Fibroblast of lung (primary cell): ENCODE data around the gene KIAA1217. TPM values are rescaled to one million over a fixed set of nuclear protein-coding genes. Genes with fewer than 3 reads are reported as not detected.

ENCODE experiments used
- DNase-seq, 2 donors: peaks; one replicate each; pipeline versions ENCODE4 v3.0.0 to v3.0.0-alpha.2; 2010; ENCODE audit warnings: low read depth in 2 of 2
- H2AFZ ChIP-seq: 2 replicates; pipeline ENCODE4 v1.5.1; 2012; ENCODE audit warnings: low read length, control low read depth, inconsistent platforms
- H3K27ac ChIP-seq: 2 replicates; pipeline ENCODE4 v1.5.1; 2011; ENCODE audit warnings: low read length, control low read depth; ENCODE audit not compliant: insufficient read depth
- H3K27me3 ChIP-seq: 2 replicates; pipeline ENCODE4 v1.5.1; 2011; ENCODE audit warnings: mild to moderate bottlenecking, low read length; ENCODE audit not compliant: control insufficient read depth, insufficient read depth
- H3K36me3 ChIP-seq: 2 replicates; pipeline ENCODE4 v1.5.1; 2011; ENCODE audit warnings: low read length; ENCODE audit not compliant: control insufficient read depth, insufficient read depth
- H3K4me1 ChIP-seq: 2 replicates; pipeline ENCODE4 v1.5.1; 2011; ENCODE audit warnings: low read length; ENCODE audit not compliant: control insufficient read depth, insufficient read depth; ENCODE audit errors: extremely low read depth
- H3K4me2 ChIP-seq: 2 replicates; pipeline ENCODE4 v1.5.1; 2011; ENCODE audit warnings: low read length, control low read depth; ENCODE audit not compliant: insufficient read depth; ENCODE audit errors: extremely low read depth
- H3K4me3 ChIP-seq, 4 experiments: fragments of 200-600 bp in 1 of 4; sonication (generic) in 1 of 4; replicated peaks in 1 of 4; 2 replicates each; pipeline ENCODE4 v1.5.1; 2011 to 2016; ENCODE audit warnings: low read length in 4 of 4, low read depth in 3 of 4, mild to moderate bottlenecking in 3 of 4, control low read depth in 2 of 4, inconsistent platforms in 1 of 4, mixed read lengths in 1 of 4; ENCODE audit not compliant: insufficient read depth in 1 of 4; ENCODE audit errors: control extremely low read depth in 1 of 4
- H3K79me2 ChIP-seq: 2 replicates; pipeline ENCODE4 v1.5.1; 2012; ENCODE audit warnings: mild to moderate bottlenecking, low read length, inconsistent platforms; ENCODE audit not compliant: control insufficient read depth, insufficient read depth
- H3K9ac ChIP-seq: 2 replicates; pipeline ENCODE4 v1.5.1; 2011; ENCODE audit warnings: mild to moderate bottlenecking, low read length, control low read depth; ENCODE audit not compliant: insufficient read depth
- H3K9me3 ChIP-seq: 2 replicates; pipeline ENCODE4 v1.5.1; 2012; ENCODE audit warnings: low read depth, low read length; ENCODE audit not compliant: control insufficient read depth, insufficient read depth
- H4K20me1 ChIP-seq: 2 replicates; pipeline ENCODE4 v1.5.1; 2011; ENCODE audit warnings: low read length; ENCODE audit not compliant: control insufficient read depth, insufficient read depth; ENCODE audit errors: extremely low read depth
- EZH2 ChIP-seq: IDR thresholded peaks from 2 replicates; pipeline ENCODE4 v1.5.1; 2012; ENCODE audit warnings: low read length, control low read depth, mild to moderate bottlenecking; ENCODE audit errors: missing control alignments
- polyA plus RNA-seq, 2 donors: library from polyadenylated mRNA; depleted of rRNA in 1 of 2; stranded (reverse) in 1 of 2; unstranded in 1 of 2; fragments of >200 nt; gene quantifications; 2 replicates each; pipeline ENCODE4 v1.2.1, GENCODE V29; 2011 to 2012; ENCODE audit warnings: missing spikeins in 1 of 2
- total RNA-seq: library from RNA; depleted of rRNA; stranded (reverse); fragments of >200 nt; gene quantifications from 2 replicates; pipeline ENCODE4 v1.2.1, GENCODE V29; 2014
- TF ChIP-seq, protein P1 (sequence below), 2 donors: IDR thresholded peaks in 1 of 2; conservative IDR thresholded peaks in 1 of 2; 1 replicate in 1 of 2; 2 replicates in 1 of 2; pipeline ENCODE4 v1.5.1; 2011 to 2012; ENCODE audit warnings: low read length in 2 of 2, control low read depth in 1 of 2, inconsistent platforms in 1 of 2, low read depth in 1 of 2, mild to moderate bottlenecking in 1 of 2

The KIAA1217 gene
- total and polyA plus RNA-seq, 2 donors (not counting 1 experiment from before 2014, with no cell fraction given) = 0.92 to 1.5 TPM

DNA sequence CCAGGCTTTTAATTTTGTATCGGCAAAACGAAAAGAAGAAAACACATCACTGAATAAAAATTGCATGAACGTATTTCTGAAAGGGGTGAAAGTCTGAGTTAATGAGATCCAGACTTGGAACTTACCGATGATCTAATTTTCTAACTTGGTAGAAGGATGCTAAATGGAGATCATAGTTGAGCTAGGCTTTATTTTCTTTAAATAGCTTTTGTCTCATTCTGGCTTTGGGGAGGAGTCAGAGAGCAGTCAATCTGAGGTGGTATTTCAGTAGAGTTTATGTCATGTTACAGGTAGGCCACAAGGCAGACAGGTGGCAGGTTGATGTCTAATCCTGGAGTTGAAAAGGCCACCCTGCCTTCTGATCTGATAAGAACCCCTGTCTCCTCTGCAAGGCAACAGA, 161.9 kb downstream of the KIAA1217 start:
- Histone ChIP-seq H3K79me2 (no peaks in the 10 kb centered on the region), H2AFZ (no peak overlapping the region), H3K4me2 (no peak overlapping the region), H4K20me1 (no peaks in the 10 kb centered on the region), H3K4me1 (no peaks in the 10 kb centered on the region), H3K4me3 (no peak overlapping the region), H3K36me3 (no peaks in the 10 kb centered on the region), H3K27ac (no peak overlapping the region), H3K9me3 (no peaks in the 10 kb centered on the region), H3K27me3 (no peaks in the 10 kb centered on the region), H3K9ac (no peak overlapping the region)
- DNase-seq = no peak
- TF ChIP-seq EZH2 = no peak
- TF ChIP-seq, protein P1, sequence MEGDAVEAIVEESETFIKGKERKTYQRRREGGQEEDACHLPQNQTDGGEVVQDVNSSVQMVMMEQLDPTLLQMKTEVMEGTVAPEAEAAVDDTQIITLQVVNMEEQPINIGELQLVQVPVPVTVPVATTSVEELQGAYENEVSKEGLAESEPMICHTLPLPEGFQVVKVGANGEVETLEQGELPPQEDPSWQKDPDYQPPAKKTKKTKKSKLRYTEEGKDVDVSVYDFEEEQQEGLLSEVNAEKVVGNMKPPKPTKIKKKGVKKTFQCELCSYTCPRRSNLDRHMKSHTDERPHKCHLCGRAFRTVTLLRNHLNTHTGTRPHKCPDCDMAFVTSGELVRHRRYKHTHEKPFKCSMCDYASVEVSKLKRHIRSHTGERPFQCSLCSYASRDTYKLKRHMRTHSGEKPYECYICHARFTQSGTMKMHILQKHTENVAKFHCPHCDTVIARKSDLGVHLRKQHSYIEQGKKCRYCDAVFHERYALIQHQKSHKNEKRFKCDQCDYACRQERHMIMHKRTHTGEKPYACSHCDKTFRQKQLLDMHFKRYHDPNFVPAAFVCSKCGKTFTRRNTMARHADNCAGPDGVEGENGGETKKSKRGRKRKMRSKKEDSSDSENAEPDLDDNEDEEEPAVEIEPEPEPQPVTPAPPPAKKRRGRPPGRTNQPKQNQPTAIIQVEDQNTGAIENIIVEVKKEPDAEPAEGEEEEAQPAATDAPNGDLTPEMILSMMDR (conservative IDR thresholded peaks at IDR 0.05 in 1 of 2, IDR thresholded peaks at IDR 0.05 in 1 of 2; ENCODE audit: low read depth in 1 of 2, low read length in 2 of 2) = no peak

DNA sequence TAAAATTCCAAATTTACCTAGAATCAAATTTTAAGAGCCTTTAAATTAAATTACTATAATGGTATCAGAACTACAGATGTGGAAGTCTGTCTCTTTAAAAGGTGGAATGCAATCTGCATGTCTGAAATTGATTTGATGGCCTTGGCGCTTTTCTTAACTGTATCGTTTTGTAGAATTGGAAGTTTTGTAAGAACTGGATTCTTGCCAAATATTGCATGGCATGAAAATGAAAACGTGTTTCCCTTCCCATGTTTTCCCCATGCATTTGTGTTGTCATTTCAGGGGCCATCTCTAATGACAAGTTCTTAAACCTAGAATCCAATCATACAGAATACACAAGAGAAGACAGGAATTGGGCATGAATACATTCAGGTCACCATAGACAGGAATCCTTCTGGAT, 162.5 kb downstream of the KIAA1217 start:
- Histone ChIP-seq H2AFZ (no peak overlapping the region), H3K79me2 (no peaks in the 10 kb centered on the region), H3K4me3 (no peak overlapping the region), H3K4me2 (no peak overlapping the region), H3K9me3 (no peaks in the 10 kb centered on the region), H3K4me1 (no peaks in the 10 kb centered on the region), H3K36me3 (no peaks in the 10 kb centered on the region), H3K9ac (no peak overlapping the region), H3K27ac (no peak overlapping the region), H3K27me3 (no peaks in the 10 kb centered on the region), H4K20me1 (no peaks in the 10 kb centered on the region)
- DNase-seq = peak in 1 of 2 donors; percentile 11
- TF ChIP-seq, protein P1 (conservative IDR thresholded peaks at IDR 0.05 in 1 of 2, IDR thresholded peaks at IDR 0.05 in 1 of 2; ENCODE audit: low read depth in 1 of 2, low read length in 2 of 2) = no peak
- TF ChIP-seq EZH2 = no peak

DNA sequence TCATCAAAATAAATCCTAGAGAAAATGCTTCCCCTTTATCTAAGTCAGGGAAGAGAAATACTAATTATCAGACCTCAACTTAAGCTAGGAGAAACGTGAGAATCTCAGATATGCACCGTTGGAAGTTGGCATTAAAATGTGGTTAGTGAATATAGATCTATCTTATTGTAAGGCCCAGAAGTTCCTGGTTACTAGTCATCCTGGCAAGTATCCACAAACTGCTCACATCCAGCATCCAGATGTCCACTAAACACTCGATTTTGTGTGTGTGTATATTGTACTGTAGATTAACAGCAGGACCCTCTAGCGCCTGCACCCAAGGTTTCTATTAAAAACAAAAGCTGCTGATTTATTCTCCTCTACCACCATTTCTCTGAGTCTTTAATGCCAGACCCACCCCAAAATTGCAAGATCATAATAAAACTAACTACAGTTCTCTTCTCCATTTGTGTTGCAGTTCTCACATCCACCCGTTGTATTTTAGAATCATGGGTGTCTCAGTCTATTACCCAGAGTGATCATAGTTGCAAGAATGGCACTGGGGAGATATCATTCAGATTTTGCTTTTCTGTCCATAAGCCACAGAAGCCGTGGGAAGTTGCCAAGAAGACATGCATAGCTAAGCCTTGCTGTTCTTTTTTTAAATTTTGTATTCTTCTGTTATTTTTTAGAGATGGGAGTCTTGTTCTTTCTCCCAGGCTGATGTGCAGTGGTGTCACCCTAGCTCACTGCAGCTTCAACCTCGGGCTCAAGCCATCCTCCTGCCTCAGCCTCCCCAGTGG, 165.4 kb downstream of the KIAA1217 start:
- H3K79me2 ChIP-seq = no peaks in the 10 kb centered on the region
- TF ChIP-seq, protein P1 (conservative IDR thresholded peaks at IDR 0.05 in 1 of 2, IDR thresholded peaks at IDR 0.05 in 1 of 2; ENCODE audit: low read depth in 1 of 2, low read length in 2 of 2) = no peak
- DNase-seq = peak; percentile 74 to 92

More for the DNA sequence above, 165.4 kb downstream of the KIAA1217 start:
- H3K4me2 ChIP-seq = no peak overlapping the region
- no peaks in the 10 kb centered on the region for H4K20me1 ChIP-seq
- no peak overlapping the region for H2AFZ ChIP-seq
- H3K27me3 ChIP-seq = no peaks in the 10 kb centered on the region
- no peaks in the 10 kb centered on the region for H3K9me3 ChIP-seq
- no peaks in the 10 kb centered on the region for H3K36me3 ChIP-seq
- no peaks in the 10 kb centered on the region for H3K4me1 ChIP-seq
- no peak overlapping the region for H3K4me3 ChIP-seq
- H3K9ac ChIP-seq = no peak overlapping the region
- H3K27ac ChIP-seq = no peak overlapping the region
